Pancreas (tissue), 10 donors: ENCODE measurements around the gene NPAS2. TPM values are rescaled to one million over a fixed set of nuclear protein-coding genes. Genes with fewer than 3 reads are reported as not detected.

Experiments
- ATAC-seq, 4 donors: fragments of 200-7000 bp; cut with Tn5 transposase; one replicate each; pipeline versions ENCODE4 v1.8.0 to v1.9.1; 2020; ENCODE audit warnings: mild to moderate bottlenecking in 4 of 4, moderate library complexity in 4 of 4
- DNase-seq, 6 donors: peaks; one replicate each; pipeline ENCODE4 v3.0.0-alpha.2; 2020
- FAIRE-seq: peaks from 2 replicates; lab custom pipeline; 2012; peaks lifted over from hg19 to GRCh38; lab: Jason Lieb, UNC
- H3K27ac ChIP-seq, 4 donors: fragments of 200-600 bp; sonication (generic); 1 replicate in 3 of 4; 2 replicates in 1 of 4; pipeline versions ENCODE4 v1.5.0 to v1.8.0; 2020
- H3K27me3 ChIP-seq, 4 donors: fragments of 200-600 bp; one replicate each; pipeline ENCODE4 v1.8.0; 2021
- H3K36me3 ChIP-seq, 3 donors: fragments of 200-600 bp; sonication (generic) in 1 of 3; one replicate each; pipeline versions ENCODE4 v1.5.0 to v1.8.0; 2020 to 2021
- H3K4me1 ChIP-seq, 3 donors: fragments of 200-600 bp; one replicate each; pipeline ENCODE4 v1.8.0; 2021
- H3K4me3 ChIP-seq, 4 donors: fragments of 200-600 bp; sonication (generic) in 2 of 4; one replicate each; pipeline versions ENCODE4 v1.5.0 to v1.8.0; 2020 to 2021
- H3K9me3 ChIP-seq, 4 donors: fragments of 200-600 bp; one replicate each; pipeline ENCODE4 v1.8.0; 2021
- WGBS, 2 donors: extraction: QIAGEN DNeasy Blood & Tissue Kit; methylation state at CpG; one replicate each; pipeline ENCODE4 v1.1.7; 2013; 5-methylcytosine and 5-hydroxymethylcytosine counted together
- intact Hi-C, 3 donors: fragments of 100-400 bp; cut with DNase I; formaldehyde crosslinking; loops; one replicate each; pipeline versions ENCODE4 v1.11.1 to v1.14.2; 2022
- polyA plus RNA-seq, 2 donors: library from polyadenylated mRNA; stranded (reverse); fragments of 200-250 nt; gene quantifications; one replicate each; pipeline ENCODE4 v1.2.3, GENCODE V29; 2013
- total RNA-seq, 6 donors: library from RNA; stranded (reverse); fragmentation: NEBNext Ultra II Directional in 4 of 6; extraction: Animal tissue kit (Norgen Biotek cat#: 25700) in 4 of 6; gene quantifications; one replicate each; pipeline versions ENCODE4 v1.2.1 to v1.2.4, GENCODE V29; 2021 to 2023
- TF ChIP-seq, protein P1 (sequence below), 4 donors: fragments of 200-600 bp; sonication (generic) in 3 of 4; IDR thresholded peaks; one replicate each; pipeline versions ENCODE4 v1.5.0 to v1.8.0; 2021; ENCODE audit warnings: antibody characterized with exemption in 4 of 4
- donor health status: healthy with polysubstance abuse.
- donor health status: DM: no; HTN: no; CAD: no; lungs with moderate emphysema.
- donor health status: DM: no; HTN: no; CAD: no.
- donor health status: control.
- donor health status: control.
- donor health status: Bipolar disorder and iron deficiency.
- donor health status: DM: yes; HTN: yes; CAD: no.
- donor health status: DM: no; HTN: no; CAD: no.
- donor health status: DM: no; HTN: no; CAD: no.
- donor health status: DM: yes; HTN: yes; CAD: no.

NPAS2 gene
- total and polyA plus RNA-seq, 8 donors = 20.6 to 46.3 (median 32.7) TPM

DNA sequence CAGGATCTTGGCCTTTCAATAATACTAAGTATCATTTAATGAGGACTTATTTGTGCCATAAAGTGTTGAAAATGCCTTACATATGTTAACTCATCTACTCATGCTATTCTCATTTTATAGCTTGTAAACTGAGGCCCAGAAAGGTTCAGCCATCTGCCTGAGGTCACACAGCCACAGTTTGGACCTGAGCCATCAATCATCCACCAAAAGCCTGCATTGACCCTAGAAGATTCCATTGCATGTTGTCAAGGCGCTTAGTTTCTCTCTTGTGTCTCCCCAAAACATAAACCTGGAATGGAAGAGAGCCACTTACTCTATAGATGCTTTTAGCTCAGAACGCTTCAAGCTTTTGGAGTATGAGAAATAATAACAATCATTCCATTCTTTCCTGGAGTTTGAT, 26.8 kb downstream of the NPAS2 start:
- H3K4me1 ChIP-seq = peaks cover 5 to 26% (median 21%) of the 10 kb centered on the region in 3 donors
- H3K27ac ChIP-seq = no peak overlapping the region
- no peak for DNase-seq
- TF ChIP-seq, protein P1, sequence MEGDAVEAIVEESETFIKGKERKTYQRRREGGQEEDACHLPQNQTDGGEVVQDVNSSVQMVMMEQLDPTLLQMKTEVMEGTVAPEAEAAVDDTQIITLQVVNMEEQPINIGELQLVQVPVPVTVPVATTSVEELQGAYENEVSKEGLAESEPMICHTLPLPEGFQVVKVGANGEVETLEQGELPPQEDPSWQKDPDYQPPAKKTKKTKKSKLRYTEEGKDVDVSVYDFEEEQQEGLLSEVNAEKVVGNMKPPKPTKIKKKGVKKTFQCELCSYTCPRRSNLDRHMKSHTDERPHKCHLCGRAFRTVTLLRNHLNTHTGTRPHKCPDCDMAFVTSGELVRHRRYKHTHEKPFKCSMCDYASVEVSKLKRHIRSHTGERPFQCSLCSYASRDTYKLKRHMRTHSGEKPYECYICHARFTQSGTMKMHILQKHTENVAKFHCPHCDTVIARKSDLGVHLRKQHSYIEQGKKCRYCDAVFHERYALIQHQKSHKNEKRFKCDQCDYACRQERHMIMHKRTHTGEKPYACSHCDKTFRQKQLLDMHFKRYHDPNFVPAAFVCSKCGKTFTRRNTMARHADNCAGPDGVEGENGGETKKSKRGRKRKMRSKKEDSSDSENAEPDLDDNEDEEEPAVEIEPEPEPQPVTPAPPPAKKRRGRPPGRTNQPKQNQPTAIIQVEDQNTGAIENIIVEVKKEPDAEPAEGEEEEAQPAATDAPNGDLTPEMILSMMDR (IDR thresholded peaks at IDR 0.05) = no peak
- ATAC-seq = no peak
- 97% methylated on average over 2 of the region's 2 CpGs for WGBS, 2 donors
- H3K27me3 ChIP-seq = no peaks in the 10 kb centered on the region
- no peaks in the 10 kb centered on the region for H3K9me3 ChIP-seq
- intact Hi-C loops = no loop called here
- H3K36me3 ChIP-seq = no peaks in the 10 kb centered on the region
- H3K4me3 ChIP-seq = no peak overlapping the region
- no peak for FAIRE-seq

DNA sequence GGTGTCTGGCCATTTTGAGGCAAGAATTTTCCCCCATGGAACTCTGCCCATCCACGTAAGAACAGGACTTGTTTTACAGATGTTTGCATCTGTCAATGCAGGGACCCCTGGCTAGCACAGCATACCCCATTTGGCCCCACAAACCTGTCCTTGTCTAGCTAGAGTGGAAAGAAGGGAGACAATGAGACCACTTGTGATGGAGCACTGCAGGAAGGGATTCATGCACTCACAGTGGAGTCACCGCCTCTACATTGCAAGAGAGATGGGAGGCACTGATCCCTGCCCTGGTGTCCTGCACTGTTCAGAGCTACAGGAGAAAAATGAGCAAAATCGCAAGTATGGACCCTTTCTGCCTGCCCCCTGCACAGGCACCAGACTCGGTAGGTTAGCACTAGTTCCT, 32.5 kb downstream of the NPAS2 start:
- ATAC-seq (no peak), DNase-seq (no peak), FAIRE-seq (no peak)
- no peak overlapping the region for H3K27ac ChIP-seq
- TF ChIP-seq, protein P1 (IDR thresholded peaks at IDR 0.05) = no peak
- no peak overlapping the region for H3K4me3 ChIP-seq
- peaks cover 0 to 2% (median 0%) of the 10 kb centered on the region in 3 donors for H3K4me1 ChIP-seq
- no peaks in the 10 kb centered on the region for H3K36me3 ChIP-seq
- intact Hi-C loops = no loop called here
- no peaks in the 10 kb centered on the region for H3K27me3 ChIP-seq
- no peaks in the 10 kb centered on the region for H3K9me3 ChIP-seq
- WGBS, 2 donors = 92 to 93% methylated on average over 4 of the region's 4 CpGs

DNA sequence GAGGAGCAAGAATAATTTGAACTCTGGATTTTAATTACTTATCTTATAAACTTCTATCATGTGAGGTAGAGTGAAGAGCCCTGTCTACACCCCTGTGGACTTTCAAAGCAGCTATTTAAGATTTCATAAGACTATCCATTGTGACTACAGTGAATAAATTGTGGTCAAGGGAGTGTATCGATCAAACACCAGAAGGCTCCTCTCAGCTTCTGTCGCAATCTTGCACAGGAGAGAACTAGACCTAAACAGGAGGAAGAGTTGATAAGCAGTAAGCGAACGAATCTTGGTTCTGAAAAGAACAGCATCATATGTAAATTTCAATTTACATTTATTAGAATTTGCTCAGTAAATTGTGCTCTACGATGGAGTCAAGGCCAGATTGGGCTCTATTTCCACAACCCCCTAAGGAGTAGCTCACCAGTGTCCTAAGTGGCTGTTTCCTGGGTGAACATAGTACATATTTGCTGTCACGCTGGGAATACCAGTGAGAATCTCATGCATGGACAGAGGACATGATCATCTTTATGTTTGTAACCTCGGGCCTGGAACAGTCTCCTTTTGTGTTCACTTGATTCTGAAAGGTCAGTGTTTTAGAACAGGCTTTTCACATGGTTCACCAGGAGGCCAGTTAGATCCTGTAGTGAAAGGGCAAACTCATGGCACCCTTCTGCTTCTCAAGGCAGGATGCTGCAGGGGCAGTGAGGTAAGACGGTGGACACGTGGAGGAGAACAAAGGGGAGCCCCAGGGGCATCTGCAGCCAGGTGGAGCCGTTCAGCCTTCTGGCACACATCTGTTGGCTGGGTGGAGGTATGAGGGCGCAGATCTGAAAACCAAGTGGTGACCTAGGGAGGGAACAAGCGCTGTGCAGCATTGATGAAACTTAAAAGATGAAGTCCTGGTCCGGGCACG, 33.3 kb downstream of the NPAS2 start:
- WGBS, 2 donors = 81 to 85% methylated on average over 14 of the region's 14 CpGs
- intact Hi-C loops = no loop called here
- ATAC-seq (peak in 1 of 4 donors; percentile 15), FAIRE-seq (no peak), DNase-seq (no peak)
- Histone ChIP-seq H3K9me3 (no peaks in the 10 kb centered on the region), H3K27me3 (no peaks in the 10 kb centered on the region), H3K4me1 (peaks cover 0 to 5% (median 0%) of the 10 kb centered on the region in 3 donors), H3K27ac (no peak overlapping the region), H3K36me3 (no peaks in the 10 kb centered on the region), H3K4me3 (no peak overlapping the region)
- TF ChIP-seq, protein P1 (IDR thresholded peaks at IDR 0.05) = no peak

DNA sequence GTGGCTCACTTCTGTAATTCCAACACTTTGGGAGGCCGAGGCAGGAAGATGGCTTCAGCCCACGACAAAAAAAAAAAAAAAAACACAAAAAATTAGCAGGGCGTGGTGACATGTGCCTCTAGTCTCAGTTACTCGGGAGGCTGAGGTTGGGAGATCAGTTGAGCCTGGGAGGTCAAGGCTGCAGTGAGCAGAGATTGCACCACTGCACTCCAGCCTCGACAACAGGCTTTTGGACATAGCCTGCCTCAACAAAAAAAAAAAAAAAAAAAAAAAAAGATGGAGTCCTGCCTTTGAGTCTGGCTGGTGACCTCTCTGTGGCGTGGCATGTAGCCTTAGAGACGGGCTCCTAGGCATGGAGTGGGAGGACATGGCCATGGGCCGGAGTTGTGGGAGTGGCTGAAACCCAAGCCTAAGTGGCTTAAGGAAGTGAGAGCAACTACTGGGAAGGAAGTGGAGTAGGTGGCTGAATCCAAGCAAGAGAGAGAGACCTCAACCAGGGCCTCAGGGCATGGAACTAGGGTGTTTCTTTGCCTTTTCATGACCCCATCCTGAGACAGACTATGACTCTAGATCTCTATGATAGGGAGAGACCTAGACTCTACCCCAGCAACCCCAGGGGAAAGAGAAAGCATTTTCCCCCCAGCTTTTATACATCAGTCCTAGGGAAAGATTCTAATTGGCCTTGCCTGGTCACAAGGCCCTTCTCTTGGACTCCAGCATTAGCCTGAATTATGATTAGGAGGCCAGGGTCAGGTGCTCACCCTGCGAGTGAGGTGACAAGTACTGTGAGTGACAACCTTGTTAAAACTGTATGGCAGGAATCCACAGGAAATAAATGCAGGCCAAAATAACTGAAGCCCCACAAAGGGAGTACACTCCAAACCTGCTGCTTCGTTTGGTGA, 34.2 kb downstream of the NPAS2 start:
- 73 to 77% methylated on average over 10 of the region's 10 CpGs for WGBS, 2 donors
- FAIRE-seq (no peak), DNase-seq (no peak)

More for the DNA sequence above, 34.2 kb downstream of the NPAS2 start:
- peak; percentile 49 to 80 (median 57) for ATAC-seq
- peaks cover 0 to 5% (median 0%) of the 10 kb centered on the region in 3 donors for H3K4me1 ChIP-seq
- TF ChIP-seq, protein P1 (IDR thresholded peaks at IDR 0.05) = no peak
- H3K9me3 ChIP-seq = no peaks in the 10 kb centered on the region
- intact Hi-C loops = no loop called here
- H3K4me3 ChIP-seq = no peak overlapping the region
- H3K27ac ChIP-seq = no peak overlapping the region
- no peaks in the 10 kb centered on the region for H3K27me3 ChIP-seq
- H3K36me3 ChIP-seq = no peaks in the 10 kb centered on the region
